PC-3 (cell line): ENCODE measurements around the gene C1QTNF4. TPM values are rescaled to one million over a fixed set of nuclear protein-coding genes. Genes with fewer than 3 reads are reported as not detected.
A peak's percentile ranks its signal among the peaks of the same experiment; 100 is the strongest.

ENCODE experiments used
- ATAC-seq: fragments of 200-7000 bp; cut with Tn5 transposase; 2 replicates; pipeline ENCODE4 v1.9.1; 2020; ENCODE audit warnings: mild to moderate bottlenecking, moderate library complexity
- Bru-seq: library from RNA; stranded (reverse); fragments of 400-500 nt; gene quantifications from one replicate; lab custom pipeline; 2021; lab: Mats Ljungman, UMichigan
- BruChase-seq, 2 experiments: library from RNA; stranded (reverse); fragments of 400-500 nt; gene quantifications; one replicate each; lab custom pipeline; 2021; lab: Mats Ljungman, UMichigan
- BruUV-seq: library from RNA; stranded (reverse); fragments of 400-500 nt; replicated peaks from 2 replicates; lab custom pipeline; 2021; lab: Mats Ljungman, UMichigan
- CTCF ChIA-PET: fragments of 300-600 bp; sonication (Branson Sonifier 250); formaldehyde crosslinking; loops from one replicate; lab custom pipeline; 2022; ENCODE audit warnings: antibody characterized with exemption; lab: Charles Lee
- POLR2A ChIA-PET: fragments of 300-600 bp; sonication (Branson Sonifier 250); formaldehyde crosslinking; loops from one replicate; lab custom pipeline; 2022; ENCODE audit warnings: antibody characterized with exemption; ENCODE audit not compliant: unreplicated experiment; lab: Charles Lee
- DNase-seq: peaks from one replicate; pipeline ENCODE4 v3.0.0-alpha.2; 2015
- H2AFZ ChIP-seq: fragments of 300-600 bp; sonication (generic); 2 replicates; pipeline ENCODE4 v1.6.0; 2016; ENCODE audit warnings: antibody characterized with exemption, low read length
- H3F3A ChIP-seq: fragments of 300-600 bp; sonication (generic); one replicate; pipeline ENCODE4 v1.6.0; 2017; ENCODE audit warnings: antibody characterized with exemption, low read length, control low read depth, mild to moderate bottlenecking; ENCODE audit not compliant: unreplicated experiment
- H3K27ac ChIP-seq: fragments of 300-600 bp; sonication (generic); 2 replicates; pipeline ENCODE4 v1.5.1; 2016; ENCODE audit warnings: mild to moderate bottlenecking, low read length
- H3K27me3 ChIP-seq: fragments of 300-600 bp; sonication (generic); 2 replicates; pipeline ENCODE4 v1.6.1; 2016; ENCODE audit warnings: low read length, mixed read lengths
- H3K36me3 ChIP-seq: fragments of 300-600 bp; sonication (generic); 2 replicates; pipeline ENCODE4 v1.6.1; 2016; ENCODE audit warnings: low read depth, mixed run types, low read length, mixed read lengths
- H3K4me1 ChIP-seq: fragments of 300-600 bp; sonication (generic); 2 replicates; pipeline ENCODE4 v1.5.1; 2016; ENCODE audit warnings: low read length; ENCODE audit not compliant: insufficient read depth
- H3K4me2 ChIP-seq: fragments of 300-600 bp; sonication (generic); 2 replicates; pipeline ENCODE4 v1.6.0; 2016; ENCODE audit warnings: low read length
- H3K4me3 ChIP-seq: fragments of 300-600 bp; sonication (generic); 2 replicates; pipeline ENCODE4 v1.5.1; 2016; ENCODE audit warnings: mild to moderate bottlenecking, low read length, mixed read lengths
- H3K79me2 ChIP-seq: fragments of 300-600 bp; sonication (generic); 2 replicates; pipeline ENCODE4 v1.6.1; 2017; ENCODE audit warnings: low read length, mixed read lengths
- H3K9ac ChIP-seq: fragments of 300-600 bp; sonication (generic); 2 replicates; pipeline ENCODE4 v1.6.0; 2016; ENCODE audit warnings: mild to moderate bottlenecking, low read length
- H3K9me2 ChIP-seq: fragments of 300-600 bp; sonication (generic); replicated peaks from 2 replicates; pipeline ENCODE4 v1.6.1; 2016; ENCODE audit warnings: mixed run types, low read length, mixed read lengths
- H3K9me3 ChIP-seq: fragments of 300-600 bp; sonication (generic); 2 replicates; pipeline ENCODE4 v1.6.1; 2016; ENCODE audit warnings: low read length, mixed read lengths
- H4K20me1 ChIP-seq: fragments of 300-600 bp; sonication (generic); 2 replicates; pipeline ENCODE4 v1.6.1; 2016; ENCODE audit warnings: low read length, mixed read lengths
- CTCF ChIP-seq: fragments of 300-600 bp; sonication (generic); conservative IDR thresholded peaks from 2 replicates; pipeline ENCODE4 v1.5.1; 2017; ENCODE audit warnings: antibody characterized with exemption, low read depth, mild to moderate bottlenecking, low read length
- EZH2 ChIP-seq: fragments of 300-600 bp; sonication (generic); IDR thresholded peaks from one replicate; pipeline ENCODE4 v1.6.1; 2017; ENCODE audit warnings: antibody characterized with exemption, mild to moderate bottlenecking, low read length; ENCODE audit not compliant: unreplicated experiment
- EZH2phosphoT487 ChIP-seq: fragments of 300-600 bp; sonication (generic); IDR thresholded peaks from 2 replicates; pipeline ENCODE4 v1.6.1; 2018; ENCODE audit warnings: mild to moderate bottlenecking, antibody characterized with exemption, low read length, borderline replicate concordance
- intact Hi-C: fragments of 100-400 bp; cut with micrococcal nuclease; formaldehyde crosslinking; loops from 2 replicates; pipeline ENCODE4 v1.9.0; 2023
- long read RNA-seq: library from polyadenylated mRNA; unstranded; transcript quantifications from one replicate; pipeline ENCODE4 v2.0.0, GENCODE V29; 2021; ENCODE audit not compliant: unreplicated experiment
- total RNA-seq: library from RNA; depleted of rRNA; stranded (reverse); fragments of >200 nt; gene quantifications from 2 replicates; pipeline ENCODE4 v1.2.3, GENCODE V29; 2014; rRNA removed

The C1QTNF4 gene
- total RNA-seq: not detected in 2 replicates
- percentile 22 among the genes with signal in this experiment for Bru-seq, nascent RNA
- BruChase-seq, experiment 1, labeled RNA remaining after a 6-hour chase: percentile 40 among the genes with signal in this experiment
- BruChase-seq, experiment 2, labeled RNA remaining after a 2-hour chase: percentile 51 among the genes with signal in this experiment
- long read RNA-seq: 0 reads

- Histone ChIP-seq H3K27me3 (peaks cover 15% of the 10 kb centered on the region), H3K4me1 (no peaks in the 10 kb centered on the region), H3K9me2 (no peaks in the 10 kb centered on the region), H3K27ac (no peak within 1 kb of the TSS), H3K4me2 (peak within 1 kb of the TSS; percentile 60), H3K9me3 (no peaks in the 10 kb centered on the region), H2AFZ (no peak within 1 kb of the TSS), H3K79me2 (no peaks in the 10 kb centered on the region), H3K9ac (no peak within 1 kb of the TSS), H3K4me3 (peak within 1 kb of the TSS; percentile 27; the same call in 1 of the 2 replicates), H3K36me3 (no peaks in the 10 kb centered on the region), H3F3A (no peaks in the 10 kb centered on the region), H4K20me1 (no peaks in the 10 kb centered on the region)
- BruUV-seq: no TSS peak
- POLR2A ChIA-PET: no interaction called here
- CTCF ChIA-PET: no interaction called here
- TF ChIP-seq EZH2 (no peak), EZH2phosphoT487 (no peak), CTCF (no peak)
- DNase-seq (no peak), ATAC-seq (no peak)
- intact Hi-C loops: no loop called here
Measured at GRCh38 chr11:47593934-47594855, at the start of gene C1QTNF4. TSS of gene C1QTNF4 (minus strand) at chr11:47594411. CDS start at chr11:47590810, 3,601 bp downstream.

- H3K9me3 ChIP-seq: no peaks in the 10 kb centered on the region
- H3K36me3 ChIP-seq: peaks cover 10% of the 10 kb centered on the region
- peak; percentile 92 for ATAC-seq
- H3F3A ChIP-seq: no peaks in the 10 kb centered on the region
- TF ChIP-seq EZH2 (no peak), EZH2phosphoT487 (0 out of 2 replicates have a peak, but pooled peaks have one; percentile 42), CTCF (0 out of 2 replicates have a peak, but pooled peaks have one; percentile 22)
- H3K4me2 ChIP-seq: peak within 1 kb of the TSS; percentile 88
- peak within 1 kb of the TSS; percentile 88 for H3K4me3 ChIP-seq
- POLR2A ChIA-PET: no interaction called here
- H3K27ac ChIP-seq: peak within 1 kb of the TSS; percentile 62
- peaks cover 34% of the 10 kb centered on the region for H3K79me2 ChIP-seq
- H4K20me1 ChIP-seq: no peaks in the 10 kb centered on the region
- peak within 1 kb of the TSS; percentile 87 for H3K9ac ChIP-seq
- CTCF ChIA-PET: no interaction called here
- peak; percentile 95 for DNase-seq
- BruUV-seq: no TSS peak
- peaks cover 16% of the 10 kb centered on the region; the same call in 1 of the 2 replicates for H3K4me1 ChIP-seq
- no peaks in the 10 kb centered on the region for H3K9me2 ChIP-seq
- intact Hi-C loops: loop anchor here (1.0 to 5.0 kb wide), 3 partner anchors 73 to 207 kb away; partner anchors contain the start of genes AGBL2, FNBP4 and NUP160
- no peaks in the 10 kb centered on the region for H3K27me3 ChIP-seq
- H2AFZ ChIP-seq: peak within 1 kb of the TSS; percentile 88
Measured at GRCh38 chr11:47642099-47642855, 48.1 kb upstream of the C1QTNF4 start, which contains the start of gene MTCH2. TSS of gene MTCH2 (minus strand) at chr11:47642559. CDS start at chr11:47642465, 94 bp downstream.
